ENCODE measurements around the gene ANKH.

DNA sequence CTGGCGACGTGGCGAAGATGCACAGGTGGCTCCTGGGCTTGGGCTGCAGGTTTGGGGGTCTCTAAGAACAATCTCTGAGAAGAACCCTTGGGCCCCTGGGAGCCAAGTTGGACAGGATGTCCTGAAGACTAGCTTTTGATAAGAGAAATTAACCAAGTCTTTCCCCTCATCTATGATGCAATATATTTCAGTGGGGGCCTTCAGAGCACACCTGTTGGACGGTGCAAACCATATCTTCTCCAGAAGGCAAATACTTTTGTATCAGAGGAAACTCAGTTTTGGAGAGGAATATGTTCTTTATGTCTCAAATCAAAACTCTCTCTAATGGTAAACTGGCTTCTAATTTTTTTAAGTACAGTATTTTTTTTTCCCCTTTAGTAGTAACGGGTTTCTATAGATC lies 178.5 kb downstream of the ANKH start:
- TF ChIP-seq, protein P1, sequence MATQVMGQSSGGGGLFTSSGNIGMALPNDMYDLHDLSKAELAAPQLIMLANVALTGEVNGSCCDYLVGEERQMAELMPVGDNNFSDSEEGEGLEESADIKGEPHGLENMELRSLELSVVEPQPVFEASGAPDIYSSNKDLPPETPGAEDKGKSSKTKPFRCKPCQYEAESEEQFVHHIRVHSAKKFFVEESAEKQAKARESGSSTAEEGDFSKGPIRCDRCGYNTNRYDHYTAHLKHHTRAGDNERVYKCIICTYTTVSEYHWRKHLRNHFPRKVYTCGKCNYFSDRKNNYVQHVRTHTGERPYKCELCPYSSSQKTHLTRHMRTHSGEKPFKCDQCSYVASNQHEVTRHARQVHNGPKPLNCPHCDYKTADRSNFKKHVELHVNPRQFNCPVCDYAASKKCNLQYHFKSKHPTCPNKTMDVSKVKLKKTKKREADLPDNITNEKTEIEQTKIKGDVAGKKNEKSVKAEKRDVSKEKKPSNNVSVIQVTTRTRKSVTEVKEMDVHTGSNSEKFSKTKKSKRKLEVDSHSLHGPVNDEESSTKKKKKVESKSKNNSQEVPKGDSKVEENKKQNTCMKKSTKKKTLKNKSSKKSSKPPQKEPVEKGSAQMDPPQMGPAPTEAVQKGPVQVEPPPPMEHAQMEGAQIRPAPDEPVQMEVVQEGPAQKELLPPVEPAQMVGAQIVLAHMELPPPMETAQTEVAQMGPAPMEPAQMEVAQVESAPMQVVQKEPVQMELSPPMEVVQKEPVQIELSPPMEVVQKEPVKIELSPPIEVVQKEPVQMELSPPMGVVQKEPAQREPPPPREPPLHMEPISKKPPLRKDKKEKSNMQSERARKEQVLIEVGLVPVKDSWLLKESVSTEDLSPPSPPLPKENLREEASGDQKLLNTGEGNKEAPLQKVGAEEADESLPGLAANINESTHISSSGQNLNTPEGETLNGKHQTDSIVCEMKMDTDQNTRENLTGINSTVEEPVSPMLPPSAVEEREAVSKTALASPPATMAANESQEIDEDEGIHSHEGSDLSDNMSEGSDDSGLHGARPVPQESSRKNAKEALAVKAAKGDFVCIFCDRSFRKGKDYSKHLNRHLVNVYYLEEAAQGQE (IDR thresholded peaks at IDR 0.05; ENCODE audit: low read depth) = no peak
- TF ChIP-seq, protein P2, sequence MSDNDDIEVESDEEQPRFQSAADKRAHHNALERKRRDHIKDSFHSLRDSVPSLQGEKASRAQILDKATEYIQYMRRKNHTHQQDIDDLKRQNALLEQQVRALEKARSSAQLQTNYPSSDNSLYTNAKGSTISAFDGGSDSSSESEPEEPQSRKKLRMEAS (IDR thresholded peaks at IDR 0.05) = no peak
- TF ChIP-seq, protein P3, sequence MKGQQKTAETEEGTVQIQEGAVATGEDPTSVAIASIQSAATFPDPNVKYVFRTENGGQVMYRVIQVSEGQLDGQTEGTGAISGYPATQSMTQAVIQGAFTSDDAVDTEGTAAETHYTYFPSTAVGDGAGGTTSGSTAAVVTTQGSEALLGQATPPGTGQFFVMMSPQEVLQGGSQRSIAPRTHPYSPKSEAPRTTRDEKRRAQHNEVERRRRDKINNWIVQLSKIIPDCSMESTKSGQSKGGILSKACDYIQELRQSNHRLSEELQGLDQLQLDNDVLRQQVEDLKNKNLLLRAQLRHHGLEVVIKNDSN (IDR thresholded peaks at IDR 0.05) = no peak
- TF ChIP-seq EGR1 (IDR thresholded peaks at IDR 0.05) (no peak), EP300 (IDR thresholded peaks at IDR 0.05; ENCODE audit: borderline replicate concordance) (no peak), CEBPB (IDR thresholded peaks at IDR 0.05) (no peak), NFIC (IDR thresholded peaks at IDR 0.05) (no peak), TAF1 (IDR thresholded peaks at IDR 0.05; ENCODE audit: low read depth) (no peak), CREB1 (IDR thresholded peaks at IDR 0.05; ENCODE audit: low read depth) (no peak), TEAD4 (IDR thresholded peaks at IDR 0.05) (no peak), ZBTB7A (IDR thresholded peaks at IDR 0.05; ENCODE audit: low read depth) (no peak), RAD21 (IDR thresholded peaks at IDR 0.05; ENCODE audit: low read depth) (no peak), YY1 (IDR thresholded peaks at IDR 0.05; ENCODE audit: low read depth) (no peak)

All from Ishikawa (cell line).